Measurements from ENCODE around the gene IL24.

DNA sequence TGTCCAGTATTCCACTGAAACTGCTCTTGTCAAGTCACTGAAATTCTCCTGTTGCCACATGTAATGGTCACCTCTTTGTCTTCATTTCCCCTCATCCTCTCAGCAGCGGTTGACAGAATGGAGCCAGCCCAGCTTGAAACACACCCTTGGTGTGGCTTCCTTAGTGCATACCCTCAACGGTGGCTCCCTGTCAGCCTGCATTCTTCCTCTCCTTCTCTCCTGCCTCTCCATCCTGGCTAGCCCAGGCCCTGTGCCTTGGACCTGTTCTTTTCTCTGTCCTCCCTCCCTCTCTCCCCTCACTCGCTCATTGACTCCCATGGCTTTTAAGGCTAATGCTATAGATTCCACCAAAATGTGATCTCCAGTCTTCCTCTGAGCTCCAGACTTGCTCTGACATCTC lies 20.8 kb downstream of the IL24 start:
- TF ChIP-seq, protein P1, sequence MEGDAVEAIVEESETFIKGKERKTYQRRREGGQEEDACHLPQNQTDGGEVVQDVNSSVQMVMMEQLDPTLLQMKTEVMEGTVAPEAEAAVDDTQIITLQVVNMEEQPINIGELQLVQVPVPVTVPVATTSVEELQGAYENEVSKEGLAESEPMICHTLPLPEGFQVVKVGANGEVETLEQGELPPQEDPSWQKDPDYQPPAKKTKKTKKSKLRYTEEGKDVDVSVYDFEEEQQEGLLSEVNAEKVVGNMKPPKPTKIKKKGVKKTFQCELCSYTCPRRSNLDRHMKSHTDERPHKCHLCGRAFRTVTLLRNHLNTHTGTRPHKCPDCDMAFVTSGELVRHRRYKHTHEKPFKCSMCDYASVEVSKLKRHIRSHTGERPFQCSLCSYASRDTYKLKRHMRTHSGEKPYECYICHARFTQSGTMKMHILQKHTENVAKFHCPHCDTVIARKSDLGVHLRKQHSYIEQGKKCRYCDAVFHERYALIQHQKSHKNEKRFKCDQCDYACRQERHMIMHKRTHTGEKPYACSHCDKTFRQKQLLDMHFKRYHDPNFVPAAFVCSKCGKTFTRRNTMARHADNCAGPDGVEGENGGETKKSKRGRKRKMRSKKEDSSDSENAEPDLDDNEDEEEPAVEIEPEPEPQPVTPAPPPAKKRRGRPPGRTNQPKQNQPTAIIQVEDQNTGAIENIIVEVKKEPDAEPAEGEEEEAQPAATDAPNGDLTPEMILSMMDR (IDR thresholded peaks at IDR 0.05; ENCODE audit: low read depth, low read length): no peak
- no peak for TF ChIP-seq EZH2phosphoT487 (IDR thresholded peaks at IDR 0.05; ENCODE audit: low read depth)
